Measurements from ENCODE around the gene RNF208.

Gene RNF208

GRCh38 chr9:137218754-137219271, 3.2 kb downstream of the RNF208 start:
- TF ChIP-seq CEBPB (IDR thresholded peaks at IDR 0.05) (no peak), REST (IDR thresholded peaks at IDR 0.05; ENCODE audit: low read depth) (no peak), FOXM1 (IDR thresholded peaks at IDR 0.05; ENCODE audit: borderline replicate concordance, low read depth) (no peak), RAD21 (IDR thresholded peaks at IDR 0.05; ENCODE audit: low read depth) (no peak), EGR1 (IDR thresholded peaks at IDR 0.05) (no peak), NFIC (IDR thresholded peaks at IDR 0.05) (no peak), TAF1 (IDR thresholded peaks at IDR 0.05; ENCODE audit: low read depth) (no peak), CREB1 (IDR thresholded peaks at IDR 0.05; ENCODE audit: low read depth) (no peak), ZBTB7A (IDR thresholded peaks at IDR 0.05; ENCODE audit: low read depth) (no peak), TEAD4 (IDR thresholded peaks at IDR 0.05) (no peak), YY1 (IDR thresholded peaks at IDR 0.05; ENCODE audit: low read depth) (no peak)

GRCh38 chr9:137218212-137218753, 3.8 kb downstream of the RNF208 start:
- TF ChIP-seq RAD21 (IDR thresholded peaks at IDR 0.05; ENCODE audit: low read depth) (no peak), TCF12 (IDR thresholded peaks at IDR 0.05; ENCODE audit: low read depth) (no peak), FOXM1 (IDR thresholded peaks at IDR 0.05; ENCODE audit: borderline replicate concordance, low read depth) (no peak), REST (IDR thresholded peaks at IDR 0.05; ENCODE audit: low read depth) (no peak)

GRCh38 chr9:137217276-137218211, 4.5 kb downstream of the RNF208 start:
- TF ChIP-seq, protein P1, sequence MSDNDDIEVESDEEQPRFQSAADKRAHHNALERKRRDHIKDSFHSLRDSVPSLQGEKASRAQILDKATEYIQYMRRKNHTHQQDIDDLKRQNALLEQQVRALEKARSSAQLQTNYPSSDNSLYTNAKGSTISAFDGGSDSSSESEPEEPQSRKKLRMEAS (IDR thresholded peaks at IDR 0.05), result peak; percentile 66
- TF ChIP-seq ZBTB7A (IDR thresholded peaks at IDR 0.05; ENCODE audit: low read depth) (0 out of 2 replicates have a peak, but pooled peaks have one; percentile 44), RAD21 (IDR thresholded peaks at IDR 0.05; ENCODE audit: low read depth) (peak; percentile 9; the same call in 1 of the 2 replicates), TEAD4 (IDR thresholded peaks at IDR 0.05) (no peak)

- TF ChIP-seq CREB1 (IDR thresholded peaks at IDR 0.05; ENCODE audit: low read depth), result no peak
- no peak for TF ChIP-seq CEBPB (IDR thresholded peaks at IDR 0.05)
- no peak for TF ChIP-seq RAD21 (IDR thresholded peaks at IDR 0.05; ENCODE audit: low read depth)
- TF ChIP-seq, protein P1 (IDR thresholded peaks at IDR 0.05), result no peak
- no peak for TF ChIP-seq YY1 (IDR thresholded peaks at IDR 0.05; ENCODE audit: low read depth)
- TF ChIP-seq, protein P2, sequence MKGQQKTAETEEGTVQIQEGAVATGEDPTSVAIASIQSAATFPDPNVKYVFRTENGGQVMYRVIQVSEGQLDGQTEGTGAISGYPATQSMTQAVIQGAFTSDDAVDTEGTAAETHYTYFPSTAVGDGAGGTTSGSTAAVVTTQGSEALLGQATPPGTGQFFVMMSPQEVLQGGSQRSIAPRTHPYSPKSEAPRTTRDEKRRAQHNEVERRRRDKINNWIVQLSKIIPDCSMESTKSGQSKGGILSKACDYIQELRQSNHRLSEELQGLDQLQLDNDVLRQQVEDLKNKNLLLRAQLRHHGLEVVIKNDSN (IDR thresholded peaks at IDR 0.05), result no peak
- no peak for TF ChIP-seq REST (IDR thresholded peaks at IDR 0.05; ENCODE audit: low read depth)
- TF ChIP-seq EGR1 (IDR thresholded peaks at IDR 0.05), result no peak
- no peak for TF ChIP-seq EP300 (IDR thresholded peaks at IDR 0.05; ENCODE audit: borderline replicate concordance)
- TF ChIP-seq TCF12 (IDR thresholded peaks at IDR 0.05; ENCODE audit: low read depth), result no peak
- TF ChIP-seq TAF1 (IDR thresholded peaks at IDR 0.05; ENCODE audit: low read depth), result no peak
- TF ChIP-seq FOXM1 (IDR thresholded peaks at IDR 0.05; ENCODE audit: borderline replicate concordance, low read depth), result no peak
- no peak for TF ChIP-seq TEAD4 (IDR thresholded peaks at IDR 0.05)
Observed at GRCh38 chr9:137216188-137216965, 5.7 kb downstream of the RNF208 start.
